ENCODE results near the gene IFT122. TPM values are rescaled to one million over a fixed set of nuclear protein-coding genes. Genes with fewer than 3 reads are reported as not detected.

Gene IFT122
- total RNA-seq, 1 donor from 2014 or later: 9.1 TPM

DNA sequence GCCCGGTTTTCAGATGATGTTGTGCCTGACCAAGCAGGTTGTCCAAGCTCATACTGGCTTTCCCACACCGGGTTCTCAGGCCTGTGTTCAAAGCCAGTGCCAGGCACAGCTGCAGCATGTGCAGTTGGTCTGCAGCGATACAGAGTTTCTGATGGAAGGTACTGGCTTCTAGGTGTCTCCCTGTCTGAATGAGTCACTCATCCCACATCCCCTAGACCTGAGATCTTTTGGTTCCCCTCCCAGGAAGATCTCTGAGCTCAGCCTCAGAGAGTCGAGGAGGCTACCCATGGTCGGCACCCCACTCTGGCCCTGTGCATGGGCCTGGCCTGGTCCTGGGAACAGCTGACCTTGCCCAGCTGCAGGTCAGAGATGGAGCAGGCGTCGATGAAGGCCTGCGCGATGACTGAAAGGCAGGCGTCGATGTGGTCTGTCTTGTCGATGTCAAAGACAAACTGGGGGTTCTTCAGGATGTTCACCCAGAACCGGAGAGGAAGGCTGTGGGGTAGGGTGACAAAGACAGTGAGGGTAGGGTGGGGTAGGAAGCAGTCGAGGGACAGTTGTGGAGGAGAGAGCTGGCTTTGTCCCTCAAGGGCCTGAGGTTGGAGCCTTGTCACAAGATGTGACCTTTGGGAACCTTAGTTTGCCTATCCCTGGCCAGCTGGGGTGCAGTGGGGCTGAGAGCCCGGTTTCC is 118.2 kb downstream of the IFT122 start:
- Histone ChIP-seq H3K27me3 (ENCODE audit: control insufficient read depth, insufficient read depth, low read length) (no peaks in the 10 kb centered on the region), H3K4me3 (ENCODE audit: low read depth, low read length) (no peak overlapping the region), H3K36me3 (ENCODE audit: control insufficient read depth, insufficient read depth, low read length) (no peaks in the 10 kb centered on the region)
- DNase-seq (ENCODE audit: low read depth): peak; percentile 21
- TF ChIP-seq, protein P1, sequence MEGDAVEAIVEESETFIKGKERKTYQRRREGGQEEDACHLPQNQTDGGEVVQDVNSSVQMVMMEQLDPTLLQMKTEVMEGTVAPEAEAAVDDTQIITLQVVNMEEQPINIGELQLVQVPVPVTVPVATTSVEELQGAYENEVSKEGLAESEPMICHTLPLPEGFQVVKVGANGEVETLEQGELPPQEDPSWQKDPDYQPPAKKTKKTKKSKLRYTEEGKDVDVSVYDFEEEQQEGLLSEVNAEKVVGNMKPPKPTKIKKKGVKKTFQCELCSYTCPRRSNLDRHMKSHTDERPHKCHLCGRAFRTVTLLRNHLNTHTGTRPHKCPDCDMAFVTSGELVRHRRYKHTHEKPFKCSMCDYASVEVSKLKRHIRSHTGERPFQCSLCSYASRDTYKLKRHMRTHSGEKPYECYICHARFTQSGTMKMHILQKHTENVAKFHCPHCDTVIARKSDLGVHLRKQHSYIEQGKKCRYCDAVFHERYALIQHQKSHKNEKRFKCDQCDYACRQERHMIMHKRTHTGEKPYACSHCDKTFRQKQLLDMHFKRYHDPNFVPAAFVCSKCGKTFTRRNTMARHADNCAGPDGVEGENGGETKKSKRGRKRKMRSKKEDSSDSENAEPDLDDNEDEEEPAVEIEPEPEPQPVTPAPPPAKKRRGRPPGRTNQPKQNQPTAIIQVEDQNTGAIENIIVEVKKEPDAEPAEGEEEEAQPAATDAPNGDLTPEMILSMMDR (IDR thresholded peaks at IDR 0.05; ENCODE audit: insufficient read depth, low read length, poor library complexity, severe bottlenecking): no peak

GRCh38 chr3:129558772-129559564 is 118.9 kb downstream of the IFT122 start:
- Histone ChIP-seq H3K4me3 (ENCODE audit: low read depth, low read length) (no peak overlapping the region), H3K36me3 (ENCODE audit: control insufficient read depth, insufficient read depth, low read length) (no peaks in the 10 kb centered on the region), H3K27me3 (ENCODE audit: control insufficient read depth, insufficient read depth, low read length) (no peaks in the 10 kb centered on the region)
- TF ChIP-seq, protein P1 (IDR thresholded peaks at IDR 0.05; ENCODE audit: insufficient read depth, low read length, poor library complexity, severe bottlenecking): no peak
- DNase-seq (ENCODE audit: low read depth): peak; percentile 50

DNA sequence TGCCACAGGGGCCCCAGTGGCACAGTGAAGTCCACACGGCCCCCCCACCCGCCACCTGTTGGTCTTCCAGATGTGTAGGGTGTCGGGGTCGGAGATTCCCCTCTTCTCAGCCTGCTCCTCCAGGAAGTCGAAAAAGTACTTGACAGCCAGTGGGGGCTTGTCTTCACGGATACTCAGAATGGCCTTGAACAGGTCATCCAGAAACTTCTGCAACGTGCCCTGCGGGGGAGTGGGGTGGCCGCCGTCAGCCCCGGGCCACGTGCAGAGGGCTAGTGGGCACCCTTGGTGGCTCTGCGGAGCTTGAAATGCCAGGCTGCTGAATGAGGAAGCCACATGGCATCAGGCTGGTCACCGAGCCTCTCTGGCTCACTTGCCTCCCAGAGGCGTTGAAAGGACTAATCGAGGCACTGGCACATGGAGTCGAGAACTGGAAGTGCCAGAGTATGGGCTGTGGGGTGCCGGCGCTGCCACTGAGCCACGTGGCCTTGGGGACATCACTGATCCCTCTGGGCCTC is 119.6 kb downstream of the IFT122 start:
- TF ChIP-seq, protein P1 (IDR thresholded peaks at IDR 0.05; ENCODE audit: insufficient read depth, low read length, poor library complexity, severe bottlenecking): no peak
- Histone ChIP-seq H3K27me3 (ENCODE audit: control insufficient read depth, insufficient read depth, low read length) (no peaks in the 10 kb centered on the region), H3K4me3 (ENCODE audit: low read depth, low read length) (no peak overlapping the region), H3K36me3 (ENCODE audit: control insufficient read depth, insufficient read depth, low read length) (no peaks in the 10 kb centered on the region)
- no peak for DNase-seq (ENCODE audit: low read depth)

DNA sequence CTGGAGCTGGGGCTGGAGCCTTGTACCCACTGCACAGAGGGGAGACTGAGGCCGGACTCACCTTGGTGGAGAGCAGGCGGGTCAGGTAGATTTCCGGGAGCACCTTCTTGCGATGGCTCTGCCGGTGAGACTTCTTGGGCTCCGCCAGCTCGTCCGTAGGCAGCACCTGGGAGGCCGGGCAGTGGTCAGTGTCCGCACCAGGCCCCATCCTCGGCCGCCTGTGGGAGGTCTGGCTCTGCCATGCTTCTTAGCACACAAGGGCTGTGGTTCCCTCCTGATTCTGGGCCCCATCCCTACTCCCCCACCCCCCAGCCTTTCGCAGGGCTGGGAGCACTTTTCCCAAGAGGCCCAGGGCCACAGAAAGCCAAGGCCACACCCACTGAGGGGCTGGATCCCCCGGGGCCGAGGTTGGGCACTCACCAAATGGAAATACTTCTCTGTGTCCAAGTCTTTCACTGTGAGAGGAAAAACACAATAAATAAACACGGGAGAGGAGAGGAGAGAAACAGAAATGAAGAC is 120.3 kb downstream of the IFT122 start:
- H3K4me3 ChIP-seq (ENCODE audit: low read depth, low read length): no peak overlapping the region
- TF ChIP-seq, protein P1 (IDR thresholded peaks at IDR 0.05; ENCODE audit: insufficient read depth, low read length, poor library complexity, severe bottlenecking): no peak
- H3K36me3 ChIP-seq (ENCODE audit: control insufficient read depth, insufficient read depth, low read length): no peaks in the 10 kb centered on the region
- H3K27me3 ChIP-seq (ENCODE audit: control insufficient read depth, insufficient read depth, low read length): no peaks in the 10 kb centered on the region
- DNase-seq (ENCODE audit: low read depth): no peak

- Histone ChIP-seq H3K27me3 (ENCODE audit: control insufficient read depth, insufficient read depth, low read length) (no peaks in the 10 kb centered on the region), H3K4me3 (ENCODE audit: low read depth, low read length) (no peak overlapping the region), H3K36me3 (ENCODE audit: control insufficient read depth, insufficient read depth, low read length) (no peaks in the 10 kb centered on the region)
- TF ChIP-seq, protein P1 (IDR thresholded peaks at IDR 0.05; ENCODE audit: insufficient read depth, low read length, poor library complexity, severe bottlenecking): no peak
- no peak for DNase-seq (ENCODE audit: low read depth)
Measured at GRCh38 chr3:129560911-129561594, 121.0 kb downstream of the IFT122 start.
